ENCODE results near the gene AFF2.

AFF2 gene

DNA sequence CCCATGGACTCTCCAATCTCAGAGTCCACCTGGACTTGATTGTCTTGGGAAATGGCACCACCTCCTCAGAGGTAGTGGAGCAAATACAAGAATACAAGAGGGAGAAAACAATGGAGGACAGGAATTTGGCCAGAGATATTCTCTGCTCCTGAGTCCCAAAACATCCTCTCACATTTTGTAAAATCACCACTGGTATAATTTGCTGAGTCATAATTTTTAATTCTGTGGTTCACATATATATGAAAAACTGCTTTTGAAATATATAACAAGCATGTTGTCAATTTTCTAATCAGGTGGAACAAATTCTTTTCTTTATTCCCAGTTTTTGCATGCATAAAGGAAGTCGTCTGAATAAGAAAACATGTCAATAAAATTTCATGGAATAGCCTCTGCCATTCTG, 356.1 kb downstream of the AFF2 start:
- no peak for TF ChIP-seq CTCF (IDR thresholded peaks at IDR 0.05; ENCODE audit: low read depth, low read length)

DNA sequence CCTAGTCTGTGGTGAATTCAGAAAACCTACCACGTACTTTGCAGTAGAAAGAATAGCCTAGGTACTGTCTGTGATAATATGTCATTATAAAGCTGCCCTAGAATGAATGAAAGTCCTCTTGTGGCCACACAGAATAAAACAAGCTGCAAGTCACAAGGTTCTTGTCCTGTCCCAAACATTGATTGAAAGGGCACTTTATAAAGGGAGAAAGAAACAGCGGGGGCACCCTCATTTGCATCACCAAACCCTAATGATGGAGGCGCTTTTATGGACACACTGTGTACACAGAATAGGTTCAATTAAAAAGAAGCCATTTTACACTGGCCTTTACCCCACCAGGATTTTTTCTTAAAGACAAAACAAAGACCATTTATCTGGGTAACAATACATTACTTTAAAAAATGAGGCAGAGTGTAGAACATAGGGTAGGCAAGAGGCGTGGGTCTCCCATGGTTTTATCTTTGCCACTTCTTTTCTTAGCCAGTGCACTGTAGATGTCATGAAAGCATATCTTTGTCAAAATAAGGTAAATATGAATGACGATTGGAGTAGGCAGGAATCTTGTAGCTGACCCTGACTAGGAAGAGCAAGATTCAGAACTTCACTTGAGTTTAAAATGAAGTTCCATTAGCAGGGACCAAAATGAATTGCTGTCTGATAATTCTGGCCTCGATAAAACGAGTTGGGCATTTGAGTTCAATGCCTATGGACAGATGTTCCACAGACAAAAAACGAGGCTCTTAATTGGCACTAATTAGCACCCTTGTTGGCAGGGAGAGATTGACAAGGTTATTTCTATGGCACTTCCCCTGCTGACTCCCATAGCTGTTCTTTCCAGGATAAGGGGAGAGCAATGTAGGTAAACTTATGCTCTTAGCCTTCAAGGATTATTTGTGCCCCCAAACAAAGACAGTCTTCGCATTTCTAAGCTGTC, 365.1 kb downstream of the AFF2 start:
- DNase-seq (ENCODE audit: low read depth, low spot score): no peak
- no peak for TF ChIP-seq CTCF (IDR thresholded peaks at IDR 0.05; ENCODE audit: low read depth, low read length)
- in situ Hi-C loops (cut with HindIII; ENCODE audit: low sequenced_read_pairs): no loop called here
- no peak overlapping the region for H3K4me3 ChIP-seq (ENCODE audit: low read depth, low read length)

More for the DNA sequence above, 356.1 kb downstream of the AFF2 start:
- H3K4me3 ChIP-seq (ENCODE audit: low read depth, low read length): no peak overlapping the region
- DNase-seq (ENCODE audit: low read depth, low spot score): no peak
- in situ Hi-C loops (cut with HindIII; ENCODE audit: low sequenced_read_pairs): no loop called here

DNA sequence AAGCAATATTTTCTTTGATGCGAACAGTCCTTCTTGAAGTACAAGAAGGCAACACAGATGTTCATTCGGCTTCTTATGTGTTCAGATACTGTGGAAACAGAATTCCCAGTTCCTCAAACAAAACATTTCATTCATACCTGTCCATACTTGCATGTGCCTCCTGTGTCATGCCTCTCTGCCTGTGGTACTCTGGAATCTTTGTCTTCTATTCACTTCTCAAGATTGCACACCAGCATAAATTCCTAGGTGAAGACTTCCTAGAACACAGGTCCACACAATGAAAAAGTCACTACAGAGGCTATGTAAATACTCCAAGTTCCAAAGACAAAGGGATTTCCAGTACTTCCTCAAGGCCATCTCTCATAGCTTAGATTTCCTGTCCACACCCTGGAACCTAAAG, 367.2 kb downstream of the AFF2 start:
- TF ChIP-seq CTCF (IDR thresholded peaks at IDR 0.05; ENCODE audit: low read depth, low read length): no peak
- DNase-seq (ENCODE audit: low read depth, low spot score): no peak
- in situ Hi-C loops (cut with HindIII; ENCODE audit: low sequenced_read_pairs): no loop called here

GRCh38 chrX:148871422-148872160, 371.2 kb downstream of the AFF2 start:
- peak; percentile 87 for DNase-seq (ENCODE audit: low read depth, low spot score)
- TF ChIP-seq CTCF (IDR thresholded peaks at IDR 0.05; ENCODE audit: low read depth, low read length): no peak
- in situ Hi-C loops (cut with HindIII; ENCODE audit: low sequenced_read_pairs): no loop called here

More for the DNA sequence above, 367.2 kb downstream of the AFF2 start:
- no peak overlapping the region for H3K4me3 ChIP-seq (ENCODE audit: low read depth, low read length)

DNA sequence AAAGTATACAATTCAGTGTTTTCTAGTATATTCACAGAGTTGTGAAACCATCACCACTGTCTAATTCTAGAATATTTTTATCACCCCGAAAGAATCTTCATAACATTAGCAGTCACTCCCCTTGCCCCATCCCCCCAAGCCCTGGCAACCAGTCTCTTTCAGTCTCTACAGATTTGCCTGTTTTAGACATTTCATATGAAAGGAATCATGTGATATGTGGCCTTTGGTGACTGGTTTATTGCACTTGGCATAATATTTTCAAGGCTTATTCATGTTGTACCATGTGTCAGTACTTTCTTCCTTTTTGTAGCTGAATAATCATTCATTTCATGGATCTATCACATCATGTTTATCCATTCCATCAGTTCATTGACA, 371.7 kb downstream of the AFF2 start:
- DNase-seq (ENCODE audit: low read depth, low spot score): no peak
- no peak overlapping the region for H3K4me3 ChIP-seq (ENCODE audit: low read depth, low read length)
- in situ Hi-C loops (cut with HindIII; ENCODE audit: low sequenced_read_pairs): no loop called here
- TF ChIP-seq CTCF (IDR thresholded peaks at IDR 0.05; ENCODE audit: low read depth, low read length): no peak

More at GRCh38 chrX:148871422-148872160, 371.2 kb downstream of the AFF2 start:
- no peak overlapping the region for H3K4me3 ChIP-seq (ENCODE audit: low read depth, low read length)

GRCh38 chrX:148872881-148873280, 372.5 kb downstream of the AFF2 start:
- no peak overlapping the region for H3K4me3 ChIP-seq (ENCODE audit: low read depth, low read length)
- in situ Hi-C loops (cut with HindIII; ENCODE audit: low sequenced_read_pairs): no loop called here
- DNase-seq (ENCODE audit: low read depth, low spot score): no peak
- no peak for TF ChIP-seq CTCF (IDR thresholded peaks at IDR 0.05; ENCODE audit: low read depth, low read length)
